IPS DF 19.7 (cell line): ENCODE data around the gene CMKLR1.
A peak's percentile ranks its signal among the peaks of the same experiment; 100 is the strongest.

Experiments used
- DNase-seq: peaks from one replicate; pipeline ENCODE4 v3.0.0-alpha.2; 2013; ENCODE audit warnings: low read depth, low spot score

Gene CMKLR1

GRCh38 chr12:108316176-108317086 lies 22.7 kb downstream of the CMKLR1 start:
- peak; percentile 74 for DNase-seq

GRCh38 chr12:108315486-108316105 lies 23.5 kb downstream of the CMKLR1 start:
- no peak for DNase-seq

GRCh38 chr12:108313606-108314351 lies 25.3 kb downstream of the CMKLR1 start:
- DNase-seq = no peak

GRCh38 chr12:108313241-108313605 lies 25.9 kb downstream of the CMKLR1 start:
- no peak for DNase-seq

- DNase-seq = no peak
Measured at GRCh38 chr12:108312693-108313189, 26.4 kb downstream of the CMKLR1 start.

GRCh38 chr12:108312073-108312659 lies 26.9 kb downstream of the CMKLR1 start:
- no peak for DNase-seq

GRCh38 chr12:108311605-108312004 lies 27.5 kb downstream of the CMKLR1 start:
- DNase-seq = no peak

DNA sequence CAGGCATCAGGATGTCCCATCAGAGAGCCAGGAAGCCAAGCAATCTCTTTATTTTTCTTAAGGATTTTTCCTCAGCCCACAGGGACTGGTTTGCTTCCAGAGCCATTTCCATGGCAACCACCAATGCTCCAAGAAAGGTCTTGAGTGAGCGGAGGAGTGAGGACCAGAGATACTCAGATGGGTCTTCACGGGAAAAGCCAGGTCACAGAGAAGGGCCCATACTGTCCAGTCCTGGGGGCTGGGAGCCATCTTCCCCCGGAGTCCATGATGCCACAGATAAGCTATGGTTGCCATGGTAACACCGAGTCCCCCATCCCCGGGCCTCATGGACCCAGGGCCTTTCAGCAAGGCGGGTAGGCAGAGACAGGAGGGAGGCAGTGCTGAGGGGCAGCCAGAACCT lies 28.6 kb downstream of the CMKLR1 start:
- no peak for DNase-seq

- DNase-seq = no peak
Measured at GRCh38 chr12:108309674-108310312, 29.3 kb downstream of the CMKLR1 start.

DNA sequence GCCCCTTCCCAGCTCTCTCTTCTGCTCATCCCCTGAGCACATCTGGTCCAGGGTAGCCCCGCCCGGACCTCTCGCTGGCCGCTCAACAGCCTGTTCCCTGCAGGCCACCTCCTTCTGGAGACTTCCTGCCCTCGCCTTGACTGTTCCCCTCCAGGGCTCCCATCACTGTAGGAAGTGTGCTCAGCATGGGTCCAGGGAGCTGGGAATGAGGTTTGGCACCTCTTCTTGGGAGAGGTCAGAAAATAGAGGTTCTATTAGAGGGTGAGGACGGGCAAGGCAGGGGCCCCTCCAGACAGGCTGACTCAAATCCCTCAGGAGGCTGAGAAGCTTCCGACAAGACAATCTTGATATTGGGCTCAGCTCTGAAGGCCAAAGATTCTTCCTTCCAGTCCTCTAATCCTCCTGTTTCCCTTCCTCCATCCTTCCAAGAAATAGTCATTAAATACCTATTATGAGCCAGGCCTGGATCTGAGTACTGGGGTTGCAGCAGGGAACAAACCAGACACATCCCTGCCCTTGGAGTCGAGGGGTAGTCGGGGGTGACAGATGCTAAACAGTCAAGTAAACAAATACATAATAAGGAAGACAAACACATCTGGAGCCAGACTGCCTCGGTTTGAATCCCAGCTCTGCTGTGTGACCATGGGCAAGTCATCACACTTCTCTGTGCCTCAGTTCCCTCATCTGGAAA lies 30.6 kb downstream of the CMKLR1 start:
- DNase-seq = no peak

DNA sequence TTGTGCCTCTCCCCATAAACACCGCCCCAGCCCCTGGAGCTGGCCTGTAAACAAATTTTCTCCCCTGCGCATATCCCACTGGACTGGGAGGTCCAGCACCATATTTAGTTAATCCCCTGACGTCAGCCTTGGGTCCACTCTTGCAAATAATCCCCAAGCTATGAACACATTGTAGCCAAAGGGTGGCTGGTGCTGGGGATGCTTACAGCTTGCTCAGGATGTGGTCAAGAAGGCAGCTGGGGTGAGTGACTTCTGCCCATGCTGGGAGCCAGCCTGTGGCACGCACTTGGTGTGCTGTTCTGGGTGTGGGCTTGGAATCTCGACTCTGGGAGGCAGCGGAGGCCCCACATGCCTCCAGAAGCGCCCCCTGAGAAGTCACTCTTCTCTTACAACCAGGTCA lies 32.1 kb downstream of the CMKLR1 start:
- DNase-seq = no peak

- no peak for DNase-seq
Measured at GRCh38 chr12:108306506-108306905, 32.6 kb downstream of the CMKLR1 start.

DNA sequence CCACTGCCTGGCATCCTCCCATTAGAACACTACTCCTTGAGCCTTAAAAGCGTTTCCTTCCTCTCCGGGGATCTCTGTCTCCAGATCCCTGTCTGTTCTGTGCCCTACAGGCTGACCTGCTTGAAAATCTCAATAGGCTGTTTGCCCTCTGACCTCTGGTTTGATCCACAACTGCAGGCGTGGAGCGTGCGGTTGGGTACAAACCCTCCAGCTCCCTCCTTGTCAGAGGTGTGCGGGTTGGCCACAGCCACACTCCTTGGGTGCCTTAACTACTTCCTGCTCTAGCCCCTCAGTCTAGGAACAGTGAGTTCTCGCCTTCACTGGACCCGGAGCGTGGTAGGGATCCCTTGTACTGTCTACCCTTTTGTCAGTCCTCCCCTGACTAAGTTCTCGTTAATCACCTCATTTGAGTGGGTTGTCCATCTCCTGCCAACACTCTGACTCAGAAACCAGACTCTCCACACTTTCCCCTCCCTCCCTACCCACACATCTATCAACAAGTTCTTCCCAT lies 33.1 kb downstream of the CMKLR1 start:
- no peak for DNase-seq

- no peak for DNase-seq
Measured at GRCh38 chr12:108305520-108305919, 33.6 kb downstream of the CMKLR1 start.

DNA sequence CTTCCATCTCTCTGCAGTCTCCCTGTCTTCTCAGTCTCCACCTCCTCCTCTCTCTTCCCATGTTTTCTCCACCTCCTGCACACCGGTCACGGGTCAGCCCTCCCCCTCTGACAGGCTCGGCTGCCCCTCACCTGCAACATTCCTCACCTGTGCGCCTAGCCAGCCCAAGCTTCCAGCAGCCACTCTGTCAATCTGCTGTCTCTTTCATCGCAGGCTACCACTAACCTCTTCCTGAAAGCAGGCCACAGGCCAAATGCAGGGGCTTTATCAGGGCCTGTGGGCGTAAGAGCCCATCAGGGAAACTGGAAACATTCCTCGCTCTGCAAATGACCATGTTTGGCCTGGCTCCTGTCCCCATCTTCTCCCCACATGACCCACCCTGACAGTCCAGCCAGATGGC lies 34.5 kb downstream of the CMKLR1 start:
- no peak for DNase-seq

GRCh38 chr12:108303703-108304102 lies 35.4 kb downstream of the CMKLR1 start:
- DNase-seq = no peak

DNA sequence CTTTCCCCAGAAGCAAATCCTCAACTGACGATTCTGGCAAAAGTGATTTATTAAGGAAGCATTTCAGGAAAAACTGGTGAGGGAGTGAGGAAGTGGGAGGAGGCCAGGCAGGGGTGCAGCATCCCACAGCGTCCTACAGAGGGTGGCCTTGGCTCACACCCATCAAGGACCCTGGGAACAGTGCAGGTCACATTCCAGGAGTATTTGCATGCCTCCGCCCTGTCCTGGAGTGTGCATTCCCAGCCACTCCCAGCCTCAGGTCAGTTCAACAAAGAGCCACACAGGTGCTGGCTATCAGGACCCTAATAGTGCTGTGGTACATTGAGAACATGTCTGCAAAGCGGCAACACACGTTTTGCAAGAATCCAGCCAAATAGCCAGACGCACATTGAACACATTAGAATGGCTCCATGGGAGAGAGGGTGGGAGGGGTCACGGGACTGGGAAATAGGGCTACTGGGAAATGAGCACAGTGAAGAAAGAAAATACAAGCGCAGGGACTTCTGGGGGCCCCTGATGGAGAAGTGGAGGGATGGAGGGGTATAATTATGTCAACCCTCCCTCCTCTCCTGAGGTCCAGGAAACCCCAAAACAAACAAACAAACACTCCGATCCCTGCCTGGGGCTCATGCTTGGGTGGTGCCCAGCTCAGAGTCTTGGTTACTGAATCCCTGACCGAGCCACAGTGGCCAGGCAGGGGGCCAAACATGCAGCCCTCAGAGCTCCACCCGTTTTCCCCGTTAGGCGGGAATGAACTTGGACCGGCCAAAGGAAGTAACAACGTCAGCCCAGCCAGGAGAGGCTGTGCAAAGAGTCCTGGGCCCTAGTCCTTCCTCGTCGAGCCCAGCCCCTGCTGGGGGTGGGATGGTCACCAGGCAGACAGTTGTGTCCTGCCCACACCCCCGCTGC lies 36.5 kb downstream of the CMKLR1 start:
- no peak for DNase-seq

DNA sequence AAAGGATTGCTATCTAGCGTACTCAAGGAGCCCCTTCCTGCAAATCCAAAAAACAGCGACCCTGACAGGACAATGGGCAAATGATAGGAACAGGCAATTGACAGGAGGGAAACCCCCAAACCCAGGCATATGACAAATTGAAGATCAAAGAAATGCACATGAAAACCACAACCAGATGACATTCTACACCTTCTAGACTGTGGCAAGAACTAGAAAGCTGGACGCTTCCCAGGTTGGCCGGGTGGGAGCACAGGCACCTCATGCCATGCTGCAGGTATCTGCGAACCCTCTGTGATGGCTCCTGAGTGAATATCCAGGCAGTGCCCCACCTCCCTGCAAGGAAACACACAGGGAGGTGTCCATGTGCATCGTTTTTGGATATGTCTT lies 37.1 kb downstream of the CMKLR1 start:
- no peak for DNase-seq

GRCh38 chr12:108301346-108301745 lies 37.8 kb downstream of the CMKLR1 start:
- DNase-seq = no peak
